WTC11 (cell line): ENCODE results near the gene KLK12. TPM values are rescaled to one million over a fixed set of nuclear protein-coding genes. Genes with fewer than 3 reads are reported as not detected.

Source experiments
- ATAC-seq: fragments of 200-7000 bp; cut with Tn5 transposase; 2 replicates; pipeline ENCODE4 v1.10.0; 2021; ENCODE audit warnings: mild to moderate bottlenecking, moderate library complexity
- CTCF ChIA-PET: fragments of 300-600 bp; sonication (Branson Sonifier 250); formaldehyde crosslinking; loops from one replicate; lab custom pipeline; 2021; ENCODE audit warnings: antibody characterized with exemption; lab: Charles Lee
- POLR2A ChIA-PET: fragments of 350-600 bp; sonication (Branson Sonifier 250); formaldehyde crosslinking; loops from one replicate; lab custom pipeline; 2021; ENCODE audit warnings: antibody characterized with exemption; lab: Charles Lee
- DNase-seq: peaks from one replicate; pipeline ENCODE4 v3.0.0; 2021; ENCODE audit warnings: low spot score
- H3K27ac Mint-ChIP-seq: 2 replicates; pipeline ENCODE4 v1.8.0; 2021; ENCODE audit warnings: mixed read lengths
- H3K27me3 Mint-ChIP-seq: 2 replicates; pipeline ENCODE4 v1.8.0; 2021; ENCODE audit warnings: low read depth, mild to moderate bottlenecking, moderate library complexity, mixed read lengths
- H3K36me3 Mint-ChIP-seq: 2 replicates; pipeline ENCODE4 v1.8.0; 2021; ENCODE audit warnings: mixed read lengths
- H3K4me1 Mint-ChIP-seq: 2 replicates; pipeline ENCODE4 v1.8.0; 2022; ENCODE audit warnings: mixed read lengths
- H3K4me3 Mint-ChIP-seq: 2 replicates; pipeline ENCODE4 v1.8.0; 2021; ENCODE audit warnings: mild to moderate bottlenecking, moderate library complexity, mixed read lengths
- H3K9me3 Mint-ChIP-seq: 2 replicates; pipeline ENCODE4 v1.8.0; 2021; ENCODE audit warnings: mixed read lengths
- CBFB ChIP-seq: sonication (generic); formaldehyde crosslinking; IDR thresholded peaks from 2 replicates; pipeline ENCODE4 v1.8.1; 2022; ENCODE audit warnings: mild to moderate bottlenecking, low read depth, missing genetic modification reagents
- ELF4 ChIP-seq: sonication (generic); formaldehyde crosslinking; IDR thresholded peaks from 2 replicates; pipeline ENCODE4 v1.8.1; 2022; ENCODE audit warnings: low read depth, mild to moderate bottlenecking, moderate library complexity, missing genetic modification reagents
- ESRRA ChIP-seq: sonication (generic); formaldehyde crosslinking; IDR thresholded peaks from 2 replicates; pipeline ENCODE4 v1.8.1; 2022; ENCODE audit warnings: mild to moderate bottlenecking, missing genetic modification reagents, borderline replicate concordance
- ETV6 ChIP-seq: sonication (generic); formaldehyde crosslinking; IDR thresholded peaks from 2 replicates; pipeline ENCODE4 v1.8.1; 2022; ENCODE audit warnings: mild to moderate bottlenecking, missing genetic modification reagents
- FOXP1 ChIP-seq: sonication (generic); formaldehyde crosslinking; IDR thresholded peaks from 2 replicates; pipeline ENCODE4 v1.8.0; 2022; ENCODE audit warnings: missing genetic modification reagents, mild to moderate bottlenecking, moderate library complexity, borderline replicate concordance
- IRF2 ChIP-seq: sonication (generic); formaldehyde crosslinking; IDR thresholded peaks from 2 replicates; pipeline ENCODE4 v1.8.0; 2022; ENCODE audit warnings: low read depth, missing genetic modification reagents, borderline replicate concordance
- NR2C2 ChIP-seq: sonication (generic); formaldehyde crosslinking; IDR thresholded peaks from 2 replicates; pipeline ENCODE4 v1.8.0; 2022; ENCODE audit warnings: mild to moderate bottlenecking, missing genetic modification reagents
- SOX15 ChIP-seq: fragments of 250-450 bp; sonication (Bioruptor Pico); IDR thresholded peaks from 2 replicates; pipeline ENCODE4 v1.9.0; 2021; ENCODE audit warnings: mild to moderate bottlenecking
- TCF7 ChIP-seq: sonication (generic); formaldehyde crosslinking; IDR thresholded peaks from 2 replicates; pipeline ENCODE4 v1.8.0; 2022; ENCODE audit warnings: mild to moderate bottlenecking, low read depth, missing genetic modification reagents, moderate library complexity
- ZNF396 ChIP-seq: fragments of 250-450 bp; sonication (Bioruptor Pico); IDR thresholded peaks from 2 replicates; pipeline ENCODE4 v1.8.0; 2021; ENCODE audit warnings: mild to moderate bottlenecking, moderate library complexity, borderline replicate concordance
- ZNF416 ChIP-seq: fragments of 250-450 bp; sonication (Bioruptor Pico); IDR thresholded peaks from 2 replicates; pipeline ENCODE4 v1.9.0; 2021; ENCODE audit warnings: mild to moderate bottlenecking, inconsistent platforms
- ZNF671 ChIP-seq: fragments of 250-450 bp; sonication (Bioruptor Pico); IDR thresholded peaks from 2 replicates; pipeline ENCODE4 v1.8.0; 2021; ENCODE audit warnings: mild to moderate bottlenecking
- total RNA-seq: library from RNA; stranded (reverse); gene quantifications from 3 replicates; pipeline ENCODE4 v1.2.3, GENCODE V29; 2021
- TF ChIP-seq, protein P1 (sequence below): fragments of 250-450 bp; sonication (Bioruptor Pico); conservative IDR thresholded peaks from 2 replicates; pipeline ENCODE4 v1.9.0; 2021; ENCODE audit warnings: mild to moderate bottlenecking
- TF ChIP-seq, protein P2 (sequence below): sonication (generic); formaldehyde crosslinking; IDR thresholded peaks from 2 replicates; pipeline ENCODE4 v1.8.0; 2023; ENCODE audit warnings: mild to moderate bottlenecking, missing genetic modification reagents
- TF ChIP-seq, protein P3 (sequence below): sonication (generic); formaldehyde crosslinking; conservative IDR thresholded peaks from 2 replicates; pipeline ENCODE4 v1.8.1; 2022; ENCODE audit warnings: mild to moderate bottlenecking, missing genetic modification reagents
- TF ChIP-seq, protein P4 (sequence below): sonication (generic); formaldehyde crosslinking; IDR thresholded peaks from 2 replicates; pipeline ENCODE4 v1.8.1; 2023; ENCODE audit warnings: mild to moderate bottlenecking, missing genetic modification reagents, borderline replicate concordance
- TF ChIP-seq, protein P5 (sequence below): sonication (generic); formaldehyde crosslinking; IDR thresholded peaks from 2 replicates; pipeline ENCODE4 v1.8.0; 2023; ENCODE audit warnings: missing genetic modification reagents
- TF ChIP-seq, protein P6 (sequence below): sonication (generic); formaldehyde crosslinking; IDR thresholded peaks from 2 replicates; pipeline ENCODE4 v1.8.1; 2023; ENCODE audit warnings: mild to moderate bottlenecking, missing genetic modification reagents
- TF ChIP-seq, protein P7 (sequence below): sonication (generic); formaldehyde crosslinking; IDR thresholded peaks from 2 replicates; pipeline ENCODE4 v1.8.1; 2022; ENCODE audit warnings: low read depth, mild to moderate bottlenecking, moderate library complexity, missing genetic modification reagents, borderline replicate concordance
- TF ChIP-seq, protein P8 (sequence below): sonication (generic); formaldehyde crosslinking; IDR thresholded peaks from 2 replicates; pipeline ENCODE4 v1.8.1; 2023; ENCODE audit warnings: mild to moderate bottlenecking, moderate library complexity, missing genetic modification reagents

KLK12 gene
- total RNA-seq, 1 experiment from 2014 or later, result not detected

DNA sequence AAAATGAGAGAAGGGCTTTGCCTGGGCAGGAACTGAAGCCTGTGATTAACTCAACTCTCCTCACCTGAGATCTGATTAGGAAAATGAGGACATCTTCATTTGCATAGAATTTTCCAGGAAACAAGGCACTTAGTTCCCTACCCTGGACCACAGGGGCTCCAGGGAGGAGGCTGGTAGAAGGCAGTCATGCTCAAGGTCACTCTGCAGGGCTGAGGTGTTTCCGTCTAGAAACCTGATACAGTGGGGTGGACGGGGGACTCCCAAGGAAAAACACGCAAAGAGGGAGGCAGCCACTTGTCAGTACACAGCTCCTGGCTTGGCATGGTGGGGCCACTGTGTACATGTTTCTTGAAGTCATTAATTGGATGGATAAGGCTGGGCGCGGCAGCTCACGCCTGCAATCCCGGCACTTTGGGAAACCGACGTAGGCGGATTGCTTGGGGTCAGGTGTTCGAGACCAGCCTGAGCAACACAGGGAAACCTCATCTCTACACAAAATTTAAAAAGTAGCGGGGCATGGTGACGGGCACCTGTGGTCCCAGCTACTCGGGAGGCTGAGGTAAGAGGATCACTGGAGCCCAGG lies 41.9 kb upstream of the KLK12 start (continued):
- TF ChIP-seq, protein P1, sequence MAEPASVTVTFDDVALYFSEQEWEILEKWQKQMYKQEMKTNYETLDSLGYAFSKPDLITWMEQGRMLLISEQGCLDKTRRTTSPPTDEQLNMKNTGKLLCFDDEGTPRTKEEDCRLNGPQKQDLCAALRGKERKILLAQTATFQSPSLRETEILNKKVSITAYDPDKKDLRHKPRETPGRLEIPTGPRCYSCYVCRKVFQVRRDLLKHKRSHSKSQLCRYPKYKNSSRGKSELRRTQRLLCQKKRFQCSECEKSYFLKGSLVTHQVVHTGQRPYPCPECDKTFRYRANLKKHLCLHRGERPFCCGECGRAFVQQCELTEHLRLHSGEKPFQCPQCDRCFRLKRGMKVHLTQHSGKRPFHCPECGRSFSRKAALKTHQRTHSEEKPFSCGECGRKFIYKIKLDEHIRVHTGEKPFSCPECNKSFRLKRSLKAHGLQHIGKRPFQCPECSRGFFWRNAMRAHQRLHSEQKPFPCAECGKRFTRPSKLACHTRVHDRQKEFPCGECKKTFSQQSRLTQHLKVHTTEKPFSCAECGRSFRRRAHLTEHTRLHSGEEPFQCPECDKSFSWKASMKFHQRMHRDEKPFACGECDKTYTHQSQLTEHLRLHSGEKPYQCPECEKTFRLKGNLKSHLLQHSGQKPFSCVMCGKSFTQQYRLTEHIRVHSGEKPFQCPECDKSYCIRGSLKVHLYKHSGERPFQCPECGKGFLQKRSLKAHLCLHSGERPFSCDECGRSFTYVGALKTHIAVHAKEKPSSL (CRISPR knock-in tag), result no peak
- TF ChIP-seq ZNF416 (CRISPR knock-in tag), result no peak

DNA sequence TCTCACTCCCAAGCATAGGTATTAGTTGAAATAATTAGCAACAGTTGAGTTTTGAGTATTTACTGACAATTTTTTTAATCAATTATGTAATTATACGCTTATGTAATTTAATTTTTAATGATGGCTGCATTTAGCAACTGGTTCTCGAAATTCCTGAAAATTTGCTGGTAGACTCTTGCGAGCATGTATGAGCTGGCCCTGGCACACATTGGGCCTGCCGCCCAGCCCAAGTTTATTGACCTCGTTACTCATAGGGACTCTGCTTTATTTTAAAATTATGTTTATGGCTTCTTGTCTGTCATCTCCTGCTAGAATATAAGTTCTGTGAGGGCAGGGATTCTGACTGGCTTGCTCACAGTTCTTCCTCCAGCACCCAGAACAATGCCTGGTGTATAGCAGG lies 41.2 kb upstream of the KLK12 start:
- ChIA-PET CTCF (interaction anchor here (1.2 to 1.9 kb wide), 3 partner anchors 19 to 154 kb away, joined by 3 to 13 read pairs (median 4); no protein-coding TSS in a partner anchor), POLR2A (no interaction called here)
- peaks cover 10% of the 10 kb centered on the region for H3K27me3 Mint-ChIP-seq
- H3K36me3 Mint-ChIP-seq, result peaks cover 10% of the 10 kb centered on the region
- H3K4me3 Mint-ChIP-seq, result no peak overlapping the region
- DNase-seq (no peak), ATAC-seq (no peak)
- no peak overlapping the region for H3K27ac Mint-ChIP-seq
- H3K9me3 Mint-ChIP-seq, result peaks cover 17% of the 10 kb centered on the region
- H3K4me1 Mint-ChIP-seq, result peaks cover 13% of the 10 kb centered on the region
- no peak for TF ChIP-seq ETV6
- no peak for TF ChIP-seq ESRRA (CRISPR knock-in tag)
- TF ChIP-seq TCF7 (CRISPR knock-in tag), result no peak
- no peak for TF ChIP-seq SOX15 (CRISPR knock-in tag)
- TF ChIP-seq, protein P2, sequence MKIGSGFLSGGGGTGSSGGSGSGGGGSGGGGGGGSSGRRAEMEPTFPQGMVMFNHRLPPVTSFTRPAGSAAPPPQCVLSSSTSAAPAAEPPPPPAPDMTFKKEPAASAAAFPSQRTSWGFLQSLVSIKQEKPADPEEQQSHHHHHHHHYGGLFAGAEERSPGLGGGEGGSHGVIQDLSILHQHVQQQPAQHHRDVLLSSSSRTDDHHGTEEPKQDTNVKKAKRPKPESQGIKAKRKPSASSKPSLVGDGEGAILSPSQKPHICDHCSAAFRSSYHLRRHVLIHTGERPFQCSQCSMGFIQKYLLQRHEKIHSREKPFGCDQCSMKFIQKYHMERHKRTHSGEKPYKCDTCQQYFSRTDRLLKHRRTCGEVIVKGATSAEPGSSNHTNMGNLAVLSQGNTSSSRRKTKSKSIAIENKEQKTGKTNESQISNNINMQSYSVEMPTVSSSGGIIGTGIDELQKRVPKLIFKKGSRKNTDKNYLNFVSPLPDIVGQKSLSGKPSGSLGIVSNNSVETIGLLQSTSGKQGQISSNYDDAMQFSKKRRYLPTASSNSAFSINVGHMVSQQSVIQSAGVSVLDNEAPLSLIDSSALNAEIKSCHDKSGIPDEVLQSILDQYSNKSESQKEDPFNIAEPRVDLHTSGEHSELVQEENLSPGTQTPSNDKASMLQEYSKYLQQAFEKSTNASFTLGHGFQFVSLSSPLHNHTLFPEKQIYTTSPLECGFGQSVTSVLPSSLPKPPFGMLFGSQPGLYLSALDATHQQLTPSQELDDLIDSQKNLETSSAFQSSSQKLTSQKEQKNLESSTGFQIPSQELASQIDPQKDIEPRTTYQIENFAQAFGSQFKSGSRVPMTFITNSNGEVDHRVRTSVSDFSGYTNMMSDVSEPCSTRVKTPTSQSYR, result no peak
- no peak for TF ChIP-seq ELF4 (CRISPR knock-in tag)
- TF ChIP-seq, protein P3, sequence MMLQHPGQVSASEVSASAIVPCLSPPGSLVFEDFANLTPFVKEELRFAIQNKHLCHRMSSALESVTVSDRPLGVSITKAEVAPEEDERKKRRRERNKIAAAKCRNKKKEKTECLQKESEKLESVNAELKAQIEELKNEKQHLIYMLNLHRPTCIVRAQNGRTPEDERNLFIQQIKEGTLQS (CRISPR knock-in tag), result no peak
- TF ChIP-seq IRF2 (CRISPR knock-in tag), result no peak
- TF ChIP-seq, protein P4, sequence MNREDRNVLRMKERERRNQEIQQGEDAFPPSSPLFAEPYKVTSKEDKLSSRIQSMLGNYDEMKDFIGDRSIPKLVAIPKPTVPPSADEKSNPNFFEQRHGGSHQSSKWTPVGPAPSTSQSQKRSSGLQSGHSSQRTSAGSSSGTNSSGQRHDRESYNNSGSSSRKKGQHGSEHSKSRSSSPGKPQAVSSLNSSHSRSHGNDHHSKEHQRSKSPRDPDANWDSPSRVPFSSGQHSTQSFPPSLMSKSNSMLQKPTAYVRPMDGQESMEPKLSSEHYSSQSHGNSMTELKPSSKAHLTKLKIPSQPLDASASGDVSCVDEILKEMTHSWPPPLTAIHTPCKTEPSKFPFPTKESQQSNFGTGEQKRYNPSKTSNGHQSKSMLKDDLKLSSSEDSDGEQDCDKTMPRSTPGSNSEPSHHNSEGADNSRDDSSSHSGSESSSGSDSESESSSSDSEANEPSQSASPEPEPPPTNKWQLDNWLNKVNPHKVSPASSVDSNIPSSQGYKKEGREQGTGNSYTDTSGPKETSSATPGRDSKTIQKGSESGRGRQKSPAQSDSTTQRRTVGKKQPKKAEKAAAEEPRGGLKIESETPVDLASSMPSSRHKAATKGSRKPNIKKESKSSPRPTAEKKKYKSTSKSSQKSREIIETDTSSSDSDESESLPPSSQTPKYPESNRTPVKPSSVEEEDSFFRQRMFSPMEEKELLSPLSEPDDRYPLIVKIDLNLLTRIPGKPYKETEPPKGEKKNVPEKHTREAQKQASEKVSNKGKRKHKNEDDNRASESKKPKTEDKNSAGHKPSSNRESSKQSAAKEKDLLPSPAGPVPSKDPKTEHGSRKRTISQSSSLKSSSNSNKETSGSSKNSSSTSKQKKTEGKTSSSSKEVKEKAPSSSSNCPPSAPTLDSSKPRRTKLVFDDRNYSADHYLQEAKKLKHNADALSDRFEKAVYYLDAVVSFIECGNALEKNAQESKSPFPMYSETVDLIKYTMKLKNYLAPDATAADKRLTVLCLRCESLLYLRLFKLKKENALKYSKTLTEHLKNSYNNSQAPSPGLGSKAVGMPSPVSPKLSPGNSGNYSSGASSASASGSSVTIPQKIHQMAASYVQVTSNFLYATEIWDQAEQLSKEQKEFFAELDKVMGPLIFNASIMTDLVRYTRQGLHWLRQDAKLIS, result no peak
- no peak for TF ChIP-seq FOXP1 (CRISPR knock-in tag)
- no peak for TF ChIP-seq CBFB
- TF ChIP-seq, protein P5, sequence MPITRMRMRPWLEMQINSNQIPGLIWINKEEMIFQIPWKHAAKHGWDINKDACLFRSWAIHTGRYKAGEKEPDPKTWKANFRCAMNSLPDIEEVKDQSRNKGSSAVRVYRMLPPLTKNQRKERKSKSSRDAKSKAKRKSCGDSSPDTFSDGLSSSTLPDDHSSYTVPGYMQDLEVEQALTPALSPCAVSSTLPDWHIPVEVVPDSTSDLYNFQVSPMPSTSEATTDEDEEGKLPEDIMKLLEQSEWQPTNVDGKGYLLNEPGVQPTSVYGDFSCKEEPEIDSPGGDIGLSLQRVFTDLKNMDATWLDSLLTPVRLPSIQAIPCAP, result no peak
- TF ChIP-seq, protein P6, sequence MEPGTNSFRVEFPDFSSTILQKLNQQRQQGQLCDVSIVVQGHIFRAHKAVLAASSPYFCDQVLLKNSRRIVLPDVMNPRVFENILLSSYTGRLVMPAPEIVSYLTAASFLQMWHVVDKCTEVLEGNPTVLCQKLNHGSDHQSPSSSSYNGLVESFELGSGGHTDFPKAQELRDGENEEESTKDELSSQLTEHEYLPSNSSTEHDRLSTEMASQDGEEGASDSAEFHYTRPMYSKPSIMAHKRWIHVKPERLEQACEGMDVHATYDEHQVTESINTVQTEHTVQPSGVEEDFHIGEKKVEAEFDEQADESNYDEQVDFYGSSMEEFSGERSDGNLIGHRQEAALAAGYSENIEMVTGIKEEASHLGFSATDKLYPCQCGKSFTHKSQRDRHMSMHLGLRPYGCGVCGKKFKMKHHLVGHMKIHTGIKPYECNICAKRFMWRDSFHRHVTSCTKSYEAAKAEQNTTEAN (CRISPR knock-in tag), result no peak
- TF ChIP-seq ZNF671 (CRISPR knock-in tag), result no peak
- TF ChIP-seq, protein P7, sequence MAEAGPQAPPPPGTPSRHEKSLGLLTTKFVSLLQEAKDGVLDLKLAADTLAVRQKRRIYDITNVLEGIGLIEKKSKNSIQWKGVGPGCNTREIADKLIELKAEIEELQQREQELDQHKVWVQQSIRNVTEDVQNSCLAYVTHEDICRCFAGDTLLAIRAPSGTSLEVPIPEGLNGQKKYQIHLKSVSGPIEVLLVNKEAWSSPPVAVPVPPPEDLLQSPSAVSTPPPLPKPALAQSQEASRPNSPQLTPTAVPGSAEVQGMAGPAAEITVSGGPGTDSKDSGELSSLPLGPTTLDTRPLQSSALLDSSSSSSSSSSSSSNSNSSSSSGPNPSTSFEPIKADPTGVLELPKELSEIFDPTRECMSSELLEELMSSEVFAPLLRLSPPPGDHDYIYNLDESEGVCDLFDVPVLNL (CRISPR knock-in tag), result no peak
- TF ChIP-seq, protein P8, sequence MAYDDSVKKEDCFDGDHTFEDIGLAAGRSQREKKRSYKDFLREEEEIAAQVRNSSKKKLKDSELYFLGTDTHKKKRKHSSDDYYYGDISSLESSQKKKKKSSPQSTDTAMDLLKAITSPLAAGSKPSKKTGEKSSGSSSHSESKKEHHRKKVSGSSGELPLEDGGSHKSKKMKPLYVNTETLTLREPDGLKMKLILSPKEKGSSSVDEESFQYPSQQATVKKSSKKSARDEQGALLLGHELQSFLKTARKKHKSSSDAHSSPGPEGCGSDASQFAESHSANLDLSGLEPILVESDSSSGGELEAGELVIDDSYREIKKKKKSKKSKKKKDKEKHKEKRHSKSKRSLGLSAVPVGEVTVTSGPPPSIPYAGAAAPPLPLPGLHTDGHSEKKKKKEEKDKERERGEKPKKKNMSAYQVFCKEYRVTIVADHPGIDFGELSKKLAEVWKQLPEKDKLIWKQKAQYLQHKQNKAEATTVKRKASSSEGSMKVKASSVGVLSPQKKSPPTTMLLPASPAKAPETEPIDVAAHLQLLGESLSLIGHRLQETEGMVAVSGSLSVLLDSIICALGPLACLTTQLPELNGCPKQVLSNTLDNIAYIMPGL (CRISPR knock-in tag), result no peak
- TF ChIP-seq ZNF396 (CRISPR knock-in tag), result no peak
- no peak for TF ChIP-seq NR2C2 (CRISPR knock-in tag)
